HG02943 (cell line): ENCODE results near the gene GPR152.
A peak's percentile ranks its signal among the peaks of the same experiment; 100 is the strongest.
"Not testable (repeated sequence)": the region's sequence is repeated elsewhere in the genome, so short reads cannot be mapped to it uniquely, and the experiment has no call there.

Source experiments
- ATAC-seq: cut with Tn5 transposase; IDR thresholded peaks from one replicate; pipeline ENCODE4 v1.9.1; 2021; ENCODE audit warnings: mild to moderate bottlenecking, low read depth, moderate library complexity; ENCODE audit not compliant: unreplicated experiment

The GPR152 gene

GRCh38 chr11:67466962-67467771 lies 14.6 kb upstream of the GPR152 start:
- ATAC-seq = no peak

GRCh38 chr11:67466367-67466766 lies 13.8 kb upstream of the GPR152 start:
- no peak for ATAC-seq

GRCh38 chr11:67465530-67465929 lies 13.0 kb upstream of the GPR152 start:
- not testable (repeated sequence) for ATAC-seq

- no peak for ATAC-seq
Measured at GRCh38 chr11:67465189-67465510, 12.6 kb upstream of the GPR152 start.

GRCh38 chr11:67464411-67465188 lies 12.1 kb upstream of the GPR152 start:
- peak; percentile 40 for ATAC-seq

GRCh38 chr11:67463680-67464410 lies 11.3 kb upstream of the GPR152 start:
- ATAC-seq = no peak

- ATAC-seq = no peak
Measured at GRCh38 chr11:67463186-67463585, 10.7 kb upstream of the GPR152 start.

GRCh38 chr11:67458266-67458665 lies 5.7 kb upstream of the GPR152 start:
- ATAC-seq = no peak

GRCh38 chr11:67457453-67457852 lies 4.9 kb upstream of the GPR152 start:
- ATAC-seq = no peak

- no peak for ATAC-seq
Measured at GRCh38 chr11:67456068-67456705, 3.7 kb upstream of the GPR152 start.

GRCh38 chr11:67455054-67455453 lies 2.5 kb upstream of the GPR152 start, which contains the start of gene CABP4:
TSS of gene CABP4 (plus strand) at chr11:67455354. CDS start at chr11:67455424, 70 bp downstream.
- no peak for ATAC-seq

- no peak for ATAC-seq
Measured at GRCh38 chr11:67453816-67454732, 1.5 kb upstream of the GPR152 start.

GRCh38 chr11:67451658-67451976 lies 912 bp downstream of the GPR152 start:
- ATAC-seq = no peak

- no peak for ATAC-seq
Measured at GRCh38 chr11:67450796-67451657, 1.5 kb downstream of the GPR152 start.

GRCh38 chr11:67449116-67449844 lies 3.2 kb downstream of the GPR152 start:
- ATAC-seq = no peak

- ATAC-seq = no peak
Measured at GRCh38 chr11:67448220-67448609, 4.3 kb downstream of the GPR152 start.

GRCh38 chr11:67445515-67445914 lies 7.0 kb downstream of the GPR152 start:
- ATAC-seq = no peak
